ENCODE measurements around the gene MPZL1.
"Not testable (repeated sequence)": the region's sequence is repeated elsewhere in the genome, so short reads cannot be mapped to it uniquely, and the experiment has no call there.

The MPZL1 gene

DNA sequence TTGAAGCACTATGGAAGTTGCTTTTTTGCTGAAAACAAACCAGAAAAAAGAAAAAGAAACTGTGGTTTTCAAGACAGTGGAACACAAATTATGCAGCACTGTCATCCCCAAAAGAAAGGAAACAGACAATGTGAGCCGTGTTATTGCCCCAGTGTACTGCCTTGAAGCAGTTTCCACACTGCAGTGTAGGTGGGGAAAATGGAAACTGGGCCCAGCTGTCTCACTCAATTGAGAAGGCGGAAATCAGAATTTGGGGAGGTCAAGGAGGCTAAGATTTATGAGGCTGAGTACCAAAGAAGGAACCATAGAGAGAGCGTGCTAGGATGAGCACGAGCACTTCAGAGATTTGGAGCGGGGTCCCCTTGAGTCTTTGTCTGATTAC, 55.5 kb downstream of the MPZL1 start:
- DNase-seq (ENCODE audit: low read depth, low spot score) = no peak

DNA sequence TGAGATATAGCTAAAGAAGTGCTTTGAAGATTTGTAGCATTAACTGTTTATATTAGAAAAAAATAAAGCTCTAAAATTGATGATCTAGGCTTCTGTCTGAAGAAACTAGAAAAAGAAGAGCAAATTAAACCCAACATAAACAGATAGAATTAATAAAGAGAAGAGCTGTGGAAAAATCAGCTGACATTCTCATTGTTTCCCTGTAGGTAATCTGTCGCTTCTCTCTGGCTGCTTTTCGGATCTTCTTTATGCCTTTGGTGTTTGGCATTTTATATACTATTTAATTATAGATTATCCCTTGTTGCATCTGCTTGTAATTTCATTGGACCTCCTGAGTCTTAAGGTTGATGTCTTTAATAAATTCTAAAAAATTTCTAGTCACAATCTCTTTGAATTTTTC, 59.8 kb downstream of the MPZL1 start:
- no peak for DNase-seq (ENCODE audit: low read depth, low spot score)

DNA sequence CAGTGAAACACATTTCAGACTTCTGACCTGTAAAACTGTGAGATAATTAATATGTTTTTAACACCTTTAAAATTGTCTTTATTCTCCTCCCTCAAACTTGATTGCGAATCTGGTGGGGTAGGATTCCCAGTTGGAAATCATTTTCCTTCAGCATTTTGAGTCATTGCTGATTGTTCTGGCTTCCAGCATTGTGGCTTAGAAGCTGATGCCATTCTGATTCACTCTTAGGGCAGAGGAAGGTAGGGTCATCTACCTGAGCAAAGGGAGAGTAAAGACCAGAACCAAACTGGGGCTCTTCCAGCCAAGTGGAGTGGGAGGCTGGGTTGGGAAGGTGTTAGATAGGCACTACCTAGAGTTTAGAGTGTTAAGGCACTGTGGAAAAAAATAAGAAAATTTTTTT, 61.2 kb downstream of the MPZL1 start:
- no peak for DNase-seq (ENCODE audit: low read depth, low spot score)

DNA sequence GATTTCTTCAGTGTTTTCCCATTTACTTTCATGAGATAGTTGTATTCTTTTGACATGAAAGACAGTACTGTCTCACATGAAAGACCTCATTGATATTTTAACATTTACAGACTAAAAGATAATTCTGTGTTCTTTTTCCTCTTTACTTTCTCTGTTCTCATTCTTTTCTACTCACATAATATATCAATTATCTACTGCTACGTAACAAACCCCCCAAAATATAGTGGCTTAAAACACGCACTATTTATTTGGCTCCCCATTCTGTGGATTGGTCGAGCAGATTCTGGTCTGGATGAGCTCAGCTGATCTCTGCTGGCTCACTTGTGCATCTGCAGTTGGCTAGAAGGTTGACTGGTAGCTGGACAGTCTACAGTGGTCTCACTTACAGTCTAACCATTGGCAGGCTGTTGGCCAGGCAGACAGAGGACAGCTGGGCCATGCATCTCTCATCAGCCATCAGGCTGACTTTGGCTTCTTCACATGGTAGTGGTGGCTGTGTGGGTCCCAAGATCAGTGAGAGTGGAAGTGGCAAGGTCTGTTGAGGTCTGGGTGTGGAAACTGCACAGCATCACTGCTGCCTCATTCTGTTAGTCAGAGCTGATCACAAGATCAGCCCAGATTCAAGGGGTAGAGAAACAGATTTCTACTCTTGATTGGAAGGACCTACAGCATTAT, 63.2 kb downstream of the MPZL1 start:
- DNase-seq (ENCODE audit: low read depth, low spot score) = no peak

- no peak for DNase-seq (ENCODE audit: low read depth, low spot score)
Observed at GRCh38 chr1:167786502-167786901, 64.7 kb downstream of the MPZL1 start.

GRCh38 chr1:167789501-167789900, 67.7 kb downstream of the MPZL1 start:
- no peak for DNase-seq (ENCODE audit: low read depth, low spot score)

GRCh38 chr1:167790117-167790516, 68.3 kb downstream of the MPZL1 start:
- no peak for DNase-seq (ENCODE audit: low read depth, low spot score)

- DNase-seq (ENCODE audit: low read depth, low spot score) = no peak
Observed at GRCh38 chr1:167791281-167792187, 69.8 kb downstream of the MPZL1 start.

DNA sequence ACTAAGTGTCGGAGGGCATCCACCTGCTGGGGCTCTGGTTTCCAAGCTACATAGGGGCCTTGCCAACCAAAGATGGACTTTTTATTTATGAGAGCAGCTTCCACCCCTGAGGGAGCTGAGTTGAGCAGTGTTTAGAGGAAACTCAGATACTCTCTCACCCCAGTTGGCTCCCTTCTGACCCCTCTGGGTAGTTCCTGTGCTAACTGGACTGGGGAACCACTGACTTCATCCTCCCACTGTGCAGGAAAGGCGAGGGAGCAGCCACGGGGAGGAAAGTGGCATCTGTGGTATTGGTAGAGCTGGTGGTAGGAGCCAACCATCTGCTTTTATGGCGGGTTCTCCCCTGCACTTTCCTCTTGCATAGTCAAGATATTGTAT, 70.4 kb downstream of the MPZL1 start:
- no peak for DNase-seq (ENCODE audit: low read depth, low spot score)

DNA sequence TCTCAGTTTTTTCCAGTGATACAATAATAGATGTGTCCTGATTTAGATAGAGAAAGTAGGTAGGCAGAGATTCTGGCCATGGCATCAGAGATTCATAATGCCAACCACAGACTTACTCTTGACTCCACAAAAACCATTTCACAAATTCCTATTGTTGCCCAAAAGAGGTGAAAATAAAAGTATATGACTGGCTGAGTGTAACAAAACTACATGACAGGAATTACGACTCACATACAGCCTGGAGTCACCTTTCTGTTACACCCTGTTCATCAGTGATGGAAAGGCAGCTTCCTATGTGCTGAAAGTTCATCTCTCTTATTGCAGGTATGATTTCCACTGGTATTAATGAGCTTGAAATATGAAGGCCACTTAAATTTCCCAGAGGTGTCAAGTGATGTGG, 72.3 kb downstream of the MPZL1 start:
- DNase-seq (ENCODE audit: low read depth, low spot score) = no peak

- DNase-seq (ENCODE audit: low read depth, low spot score) = peak; percentile 84
Observed at GRCh38 chr1:167795810-167796740, 74.3 kb downstream of the MPZL1 start.

- DNase-seq (ENCODE audit: low read depth, low spot score) = peak; percentile 85
Observed at GRCh38 chr1:167797015-167797414, 75.2 kb downstream of the MPZL1 start.

- DNase-seq (ENCODE audit: low read depth, low spot score) = no peak
Observed at GRCh38 chr1:167798952-167799351, 77.2 kb downstream of the MPZL1 start.

GRCh38 chr1:167799747-167800146, 78.0 kb downstream of the MPZL1 start:
- no peak for DNase-seq (ENCODE audit: low read depth, low spot score)

GRCh38 chr1:167800251-167800650, 78.5 kb downstream of the MPZL1 start:
- no peak for DNase-seq (ENCODE audit: low read depth, low spot score)

DNA sequence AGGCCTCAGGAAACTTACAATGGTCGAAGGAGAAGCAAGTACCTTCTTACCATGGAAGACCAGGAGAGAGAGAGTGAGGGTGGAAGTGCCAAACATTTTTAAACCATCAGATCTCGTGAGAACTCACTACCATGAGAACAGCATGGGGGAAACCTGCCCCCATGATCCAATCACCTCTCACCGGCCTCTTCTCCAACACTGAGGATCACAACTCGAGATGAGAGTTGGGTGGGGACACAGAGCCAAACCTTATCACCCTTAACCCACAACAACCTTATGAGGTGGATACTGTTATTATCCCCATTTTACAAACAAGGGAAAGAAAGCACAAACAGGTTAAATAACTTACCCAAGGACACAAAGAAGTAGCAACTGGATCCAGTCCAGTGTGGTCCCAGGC, 80.5 kb downstream of the MPZL1 start:
- DNase-seq (ENCODE audit: low read depth, low spot score) = no peak

DNA sequence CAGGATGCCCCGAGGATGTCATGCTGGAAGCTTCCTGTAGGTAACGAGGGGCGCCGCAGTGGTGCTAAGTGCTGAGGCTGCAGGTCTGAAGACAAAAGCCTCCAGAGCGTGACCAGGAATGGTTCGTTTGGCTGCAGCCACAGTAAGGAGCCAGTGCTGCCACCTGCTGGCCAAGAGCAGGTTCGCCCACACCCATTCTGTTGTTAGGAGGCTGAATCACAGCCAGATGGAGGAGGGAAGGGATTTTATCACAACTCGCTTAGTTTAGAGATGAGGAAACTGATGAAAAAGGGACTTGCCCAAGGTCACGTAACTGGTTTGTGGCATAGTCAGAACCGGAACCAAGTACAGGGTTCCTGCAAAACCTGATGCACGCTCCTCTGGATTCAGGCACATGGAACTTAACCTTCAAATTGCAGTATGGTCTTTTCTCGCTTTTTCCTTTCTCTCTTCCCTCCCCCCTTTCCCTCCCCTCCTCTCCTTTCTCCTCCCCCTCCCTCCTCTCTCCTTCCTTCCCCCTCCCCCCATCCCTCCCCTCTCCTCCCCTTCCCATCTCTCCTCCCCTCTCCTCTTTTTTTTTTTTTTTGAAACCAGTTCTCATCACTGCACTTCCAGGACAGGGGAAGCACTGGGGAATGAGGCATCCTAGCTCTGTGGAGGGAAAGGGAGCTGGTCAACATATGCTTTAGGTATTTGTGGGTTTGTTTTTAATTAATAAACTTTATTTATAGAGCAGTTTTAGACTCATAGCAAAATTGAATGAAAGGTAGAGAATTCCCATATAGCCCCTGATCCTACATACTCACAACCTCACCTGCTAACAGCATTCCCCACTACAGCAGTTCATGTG, 81.8 kb downstream of the MPZL1 start:
- DNase-seq (ENCODE audit: low read depth, low spot score) = peak; percentile 89

GRCh38 chr1:167805041-167805556, 83.3 kb downstream of the MPZL1 start:
- DNase-seq (ENCODE audit: low read depth, low spot score) = no peak

DNA sequence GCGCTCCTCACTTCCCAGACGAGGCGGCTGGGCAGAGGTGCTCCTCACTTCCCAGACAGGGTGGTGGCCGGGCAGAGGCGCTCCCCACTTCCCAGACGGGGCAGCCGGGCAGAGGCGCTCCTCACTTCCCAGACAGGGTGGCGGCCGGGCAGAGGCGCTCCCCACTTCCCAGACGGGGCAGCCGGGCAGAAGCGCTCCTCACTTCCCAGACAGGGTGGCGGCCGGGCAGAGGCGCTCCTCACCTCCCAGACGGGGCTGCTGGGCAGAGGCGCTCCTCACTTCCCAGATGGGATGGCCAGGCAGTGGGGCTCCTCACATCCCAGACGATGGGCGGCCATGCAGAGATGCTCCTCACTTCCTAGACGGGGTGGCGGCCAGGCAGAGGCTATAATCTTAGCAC, 84.5 kb downstream of the MPZL1 start:
- not testable (repeated sequence) for DNase-seq (ENCODE audit: low read depth, low spot score)

- not testable (repeated sequence) for DNase-seq (ENCODE audit: low read depth, low spot score)
Observed at GRCh38 chr1:167806676-167807075, 84.9 kb downstream of the MPZL1 start.

- no peak for DNase-seq (ENCODE audit: low read depth, low spot score)
Observed at GRCh38 chr1:167808104-167808503, 86.3 kb downstream of the MPZL1 start.

Measured in smooth muscle cell of the brain vasculature (primary cell).